SK-N-SH (cell line): ENCODE measurements around the gene ESF1. TPM values are rescaled to one million over a fixed set of nuclear protein-coding genes. Genes with fewer than 3 reads are reported as not detected.
"Not testable (repeated sequence)": the region's sequence is repeated elsewhere in the genome, so short reads cannot be mapped to it uniquely, and the experiment has no call there.

Experiments used
- CTCF ChIA-PET: fragments of 300-600, 350-600 bp; formaldehyde crosslinking; extraction: SDS; loops from one replicate; lab custom pipeline; 2021; lab: Yijun Ruan, JAX
- POLR2A ChIA-PET: fragments of 350-600 bp; sonication (Branson Sonifier 250); formaldehyde crosslinking; extraction: SDS; loops from one replicate; lab custom pipeline; 2020; ENCODE audit warnings: antibody characterized with exemption, inconsistent platforms; lab: Yijun Ruan, JAX
- DNase-seq: peaks from one replicate; pipeline ENCODE4 v3.0.0; 2012
- H2AFZ ChIP-seq: fragments of 200-600 bp; sonication (generic); 2 replicates; pipeline ENCODE4 v1.8.1; 2016; ENCODE audit warnings: antibody characterized with exemption, mild to moderate bottlenecking, low read depth
- H3F3A ChIP-seq: fragments of 200-600 bp; sonication (generic); replicated peaks from 2 replicates; pipeline ENCODE3; 2016; ENCODE audit warnings: antibody characterized with exemption, mild to moderate bottlenecking; ENCODE audit not compliant: insufficient read depth
- H3K27ac ChIP-seq, 2 experiments: fragments of 200-500 bp in 1 of 2; fragments of 200-600 bp in 1 of 2; sonication (Bioruptor generic) in 1 of 2; sonication (generic), shearing (Covaris generic) in 1 of 2; 2 replicates each; pipeline versions ENCODE4 v1.5.1 to v1.6.1; 2014 to 2016; ENCODE audit warnings: low read depth in 2 of 2, inconsistent platforms in 1 of 2, low read length in 1 of 2, mild to moderate bottlenecking in 1 of 2, mixed read lengths in 1 of 2
- H3K27me3 ChIP-seq: fragments of 200-600 bp; sonication (generic), shearing (Covaris generic); 2 replicates; pipeline ENCODE4 v1.6.1; 2016; ENCODE audit warnings: mixed run types; ENCODE audit not compliant: insufficient read depth
- H3K36me3 ChIP-seq, 2 experiments: fragments of 200-500 bp in 1 of 2; fragments of 200-600 bp in 1 of 2; sonication (Bioruptor generic) in 1 of 2; sonication (generic) in 1 of 2; replicated peaks in 1 of 2; 2 replicates each; pipeline versions ENCODE3 to v1.5.1; 2014 to 2016; ENCODE audit warnings: low read length in 1 of 2, mild to moderate bottlenecking in 1 of 2; ENCODE audit not compliant: insufficient read depth in 2 of 2, control insufficient read depth in 1 of 2
- H3K4me1 ChIP-seq, 2 experiments: fragments of 200-500 bp in 1 of 2; fragments of 200-600 bp in 1 of 2; sonication (Bioruptor generic) in 1 of 2; sonication (generic), shearing (Covaris generic) in 1 of 2; 2 replicates each; pipeline versions ENCODE4 v1.5.1 to v1.6.1; 2014 to 2016; ENCODE audit warnings: low read depth in 1 of 2, low read length in 1 of 2, mixed run types in 1 of 2; ENCODE audit not compliant: insufficient read depth in 2 of 2, control insufficient read depth in 1 of 2
- H3K4me2 ChIP-seq: fragments of 200-600 bp; sonication (generic), shearing (Covaris generic); 2 replicates; pipeline ENCODE4 v1.6.1; 2017; ENCODE audit warnings: mixed run types
- H3K4me3 ChIP-seq, 2 experiments: fragments of 200-500 bp in 1 of 2; fragments of 200-600 bp in 1 of 2; sonication (Bioruptor generic) in 1 of 2; sonication (generic), shearing (Covaris generic) in 1 of 2; 2 replicates each; pipeline versions ENCODE4 v1.5.1 to v1.8.1; 2014 to 2016; ENCODE audit warnings: low read depth in 2 of 2, inconsistent platforms in 1 of 2, low read length in 1 of 2, mild to moderate bottlenecking in 1 of 2, mixed read lengths in 1 of 2, moderate library complexity in 1 of 2
- H3K79me2 ChIP-seq: fragments of 200-600 bp; sonication (generic); 2 replicates; pipeline ENCODE4 v1.8.1; 2017; ENCODE audit warnings: mild to moderate bottlenecking; ENCODE audit not compliant: insufficient read depth
- H3K9ac ChIP-seq: fragments of 200-600 bp; sonication (generic); 2 replicates; pipeline ENCODE4 v1.6.1; 2017; ENCODE audit warnings: mixed run types
- H3K9me2 ChIP-seq: fragments of 200-600 bp; sonication (generic); 2 replicates; pipeline ENCODE4 v1.6.1; 2017; ENCODE audit warnings: mixed run types
- H3K9me3 ChIP-seq: fragments of 200-600 bp; sonication (generic); 2 replicates; pipeline ENCODE4 v1.6.1; 2017; ENCODE audit warnings: mixed run types, mild to moderate bottlenecking, moderate library complexity
- H4K20me1 ChIP-seq: fragments of 200-600 bp; sonication (generic); 2 replicates; pipeline ENCODE4 v1.6.1; 2017; ENCODE audit warnings: mild to moderate bottlenecking, mixed run types; ENCODE audit not compliant: insufficient read depth
- EP300 ChIP-seq, 2 experiments: IDR thresholded peaks; 2 replicates each; pipeline versions ENCODE4 v1.4.0 to v1.6.1; 2012; ENCODE audit warnings: borderline replicate concordance in 1 of 2, low read depth in 1 of 2, low read length in 1 of 2
- EZH2phosphoT487 ChIP-seq: fragments of 200-600 bp; sonication (generic); IDR thresholded peaks from 2 replicates; pipeline ENCODE4 v1.6.1; 2017; ENCODE audit warnings: low read depth, mixed run types, mild to moderate bottlenecking, antibody characterized with exemption, moderate library complexity, borderline replicate concordance
- FOXJ3 ChIP-seq: sonication (generic); formaldehyde crosslinking; IDR thresholded peaks from 2 replicates; pipeline ENCODE4 v1.5.1; 2020; ENCODE audit warnings: mild to moderate bottlenecking, missing genetic modification reagents
- FOXM1 ChIP-seq: IDR thresholded peaks from 2 replicates; pipeline ENCODE4 v1.4.0; 2012; ENCODE audit warnings: low read depth, mild to moderate bottlenecking
- MXI1 ChIP-seq: IDR thresholded peaks from 2 replicates; pipeline ENCODE4 v1.6.1; 2012; ENCODE audit warnings: mild to moderate bottlenecking, low read depth, low read length, improper control_type of control experiment
- NFIC ChIP-seq: IDR thresholded peaks from 2 replicates; pipeline ENCODE4 v1.4.0; 2012; ENCODE audit warnings: borderline replicate concordance
- NRF1 ChIP-seq: IDR thresholded peaks from 2 replicates; pipeline ENCODE4 v1.6.1; 2012; ENCODE audit warnings: low read depth, mild to moderate bottlenecking, low read length
- RAD21 ChIP-seq: IDR thresholded peaks from 2 replicates; pipeline ENCODE4 v1.6.1; 2012; ENCODE audit warnings: mild to moderate bottlenecking, low read length
- RXRA ChIP-seq: IDR thresholded peaks from 2 replicates; pipeline ENCODE4 v1.4.0; 2012; ENCODE audit warnings: low read depth, mild to moderate bottlenecking, borderline replicate concordance
- SIN3A ChIP-seq: IDR thresholded peaks from 2 replicates; pipeline ENCODE4 v1.6.1; 2012; ENCODE audit warnings: low read depth, mild to moderate bottlenecking, low read length, moderate library complexity, borderline replicate concordance
- TCF12 ChIP-seq: IDR thresholded peaks from 2 replicates; pipeline ENCODE4 v1.4.0; 2012
- YY1 ChIP-seq: IDR thresholded peaks from 2 replicates; pipeline ENCODE4 v1.4.0; 2012; ENCODE audit warnings: low read depth, mild to moderate bottlenecking
- WGBS: methylation state at CpG from one replicate; pipeline ENCODE4 v1.1.6; 2017; ENCODE audit warnings: low lambda C conversion rate; 5-methylcytosine and 5-hydroxymethylcytosine counted together
- polyA plus RNA-seq, 3 experiments: library from polyadenylated mRNA; depleted of rRNA; stranded (reverse); fragments of >200 nt; gene quantifications; 2 replicates each; pipeline ENCODE4 v1.2.3, GENCODE V29; 2012
- TF ChIP-seq, protein P1 (sequence below): fragments of 150-350 bp; IDR thresholded peaks from 2 replicates; pipeline ENCODE4 v1.6.1; 2016; ENCODE audit warnings: mild to moderate bottlenecking, low read depth, low read length
- TF ChIP-seq, protein P2 (sequence below): IDR thresholded peaks from 2 replicates; pipeline ENCODE4 v1.6.1; 2012; ENCODE audit warnings: mild to moderate bottlenecking, low read depth, low read length, moderate library complexity
- TF ChIP-seq, protein P3 (sequence below): fragments of 150-350 bp; IDR thresholded peaks from 2 replicates; pipeline ENCODE4 v1.6.1; 2017; ENCODE audit warnings: antibody characterized with exemption, low read length, low read depth, borderline replicate concordance
- TF ChIP-seq, protein P4 (sequence below): IDR thresholded peaks from 2 replicates; pipeline ENCODE4 v1.4.0; 2012; ENCODE audit warnings: low read depth
- TF ChIP-seq, protein P5 (sequence below): IDR thresholded peaks from 2 replicates; pipeline ENCODE4 v1.4.0; 2012; ENCODE audit warnings: low read depth, borderline replicate concordance
- TF ChIP-seq, protein P6 (sequence below): fragments of 200-600 bp; sonication (generic); IDR thresholded peaks from 2 replicates; pipeline ENCODE4 v1.6.1; 2017; ENCODE audit warnings: antibody characterized with exemption, mild to moderate bottlenecking, moderate library complexity

ESF1 gene
- polyA plus RNA-seq, 1 of the 3 experiments (the other 2 are of a cell fraction): 1.4 TPM

DNA sequence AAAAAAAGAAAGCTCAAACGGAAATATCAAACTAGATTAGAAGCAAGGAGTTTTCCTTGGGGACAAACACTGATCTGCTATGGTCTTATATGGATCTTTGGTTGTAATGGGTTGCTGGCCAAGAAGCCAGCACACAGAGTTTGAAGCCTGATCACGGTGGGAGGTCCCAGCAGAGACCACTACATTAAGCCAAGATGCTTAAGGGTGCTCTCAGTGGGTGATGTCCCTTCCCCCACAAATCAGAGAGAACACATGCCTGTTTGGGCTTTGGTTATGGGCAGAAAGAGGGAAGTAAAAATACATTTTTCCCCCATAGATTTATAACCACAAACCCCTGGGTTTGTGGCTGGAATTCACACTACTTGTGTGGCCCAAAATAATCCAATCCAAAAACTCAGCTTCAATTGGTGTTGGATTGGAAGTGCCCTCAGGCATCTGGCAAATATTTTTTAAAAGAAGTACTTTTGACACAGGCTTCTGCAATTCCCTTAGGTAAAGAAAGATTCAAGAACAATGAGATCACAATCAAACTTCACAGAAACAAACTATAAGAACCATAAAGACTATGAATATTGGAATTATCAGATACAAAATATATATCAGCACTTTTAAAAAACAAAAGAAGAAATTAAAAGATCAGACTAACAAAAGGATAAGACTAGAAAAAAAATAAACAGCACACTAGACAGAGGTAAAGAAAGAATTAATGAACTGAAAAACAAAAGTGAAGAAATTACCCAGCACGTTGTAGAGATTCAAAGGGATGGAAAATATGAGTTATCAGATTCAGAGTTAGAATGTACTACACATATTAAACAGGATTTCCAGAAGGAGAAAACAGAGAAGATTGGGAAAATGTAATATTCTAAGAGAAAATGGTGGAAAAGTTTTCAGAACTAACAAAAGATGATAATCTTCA, 44.7 kb downstream of the ESF1 start:
- POLR2A ChIA-PET: no interaction called here
- CTCF ChIA-PET: no interaction called here
- TF ChIP-seq, protein P1, sequence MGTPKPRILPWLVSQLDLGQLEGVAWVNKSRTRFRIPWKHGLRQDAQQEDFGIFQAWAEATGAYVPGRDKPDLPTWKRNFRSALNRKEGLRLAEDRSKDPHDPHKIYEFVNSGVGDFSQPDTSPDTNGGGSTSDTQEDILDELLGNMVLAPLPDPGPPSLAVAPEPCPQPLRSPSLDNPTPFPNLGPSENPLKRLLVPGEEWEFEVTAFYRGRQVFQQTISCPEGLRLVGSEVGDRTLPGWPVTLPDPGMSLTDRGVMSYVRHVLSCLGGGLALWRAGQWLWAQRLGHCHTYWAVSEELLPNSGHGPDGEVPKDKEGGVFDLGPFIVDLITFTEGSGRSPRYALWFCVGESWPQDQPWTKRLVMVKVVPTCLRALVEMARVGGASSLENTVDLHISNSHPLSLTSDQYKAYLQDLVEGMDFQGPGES: no peak
- TF ChIP-seq, protein P2, sequence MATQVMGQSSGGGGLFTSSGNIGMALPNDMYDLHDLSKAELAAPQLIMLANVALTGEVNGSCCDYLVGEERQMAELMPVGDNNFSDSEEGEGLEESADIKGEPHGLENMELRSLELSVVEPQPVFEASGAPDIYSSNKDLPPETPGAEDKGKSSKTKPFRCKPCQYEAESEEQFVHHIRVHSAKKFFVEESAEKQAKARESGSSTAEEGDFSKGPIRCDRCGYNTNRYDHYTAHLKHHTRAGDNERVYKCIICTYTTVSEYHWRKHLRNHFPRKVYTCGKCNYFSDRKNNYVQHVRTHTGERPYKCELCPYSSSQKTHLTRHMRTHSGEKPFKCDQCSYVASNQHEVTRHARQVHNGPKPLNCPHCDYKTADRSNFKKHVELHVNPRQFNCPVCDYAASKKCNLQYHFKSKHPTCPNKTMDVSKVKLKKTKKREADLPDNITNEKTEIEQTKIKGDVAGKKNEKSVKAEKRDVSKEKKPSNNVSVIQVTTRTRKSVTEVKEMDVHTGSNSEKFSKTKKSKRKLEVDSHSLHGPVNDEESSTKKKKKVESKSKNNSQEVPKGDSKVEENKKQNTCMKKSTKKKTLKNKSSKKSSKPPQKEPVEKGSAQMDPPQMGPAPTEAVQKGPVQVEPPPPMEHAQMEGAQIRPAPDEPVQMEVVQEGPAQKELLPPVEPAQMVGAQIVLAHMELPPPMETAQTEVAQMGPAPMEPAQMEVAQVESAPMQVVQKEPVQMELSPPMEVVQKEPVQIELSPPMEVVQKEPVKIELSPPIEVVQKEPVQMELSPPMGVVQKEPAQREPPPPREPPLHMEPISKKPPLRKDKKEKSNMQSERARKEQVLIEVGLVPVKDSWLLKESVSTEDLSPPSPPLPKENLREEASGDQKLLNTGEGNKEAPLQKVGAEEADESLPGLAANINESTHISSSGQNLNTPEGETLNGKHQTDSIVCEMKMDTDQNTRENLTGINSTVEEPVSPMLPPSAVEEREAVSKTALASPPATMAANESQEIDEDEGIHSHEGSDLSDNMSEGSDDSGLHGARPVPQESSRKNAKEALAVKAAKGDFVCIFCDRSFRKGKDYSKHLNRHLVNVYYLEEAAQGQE: no peak
- TF ChIP-seq TCF12 (no peak), MXI1 (no peak), SIN3A (no peak), RXRA (no peak), NRF1 (no peak), RAD21 (no peak), EP300 (IDR thresholded peaks at IDR 0.05; ENCODE audit: borderline replicate concordance in 1 of 2, low read depth in 1 of 2, low read length in 1 of 2) (no peak), YY1 (no peak), FOXM1 (no peak), NFIC (no peak), FOXJ3 (no peak), EZH2phosphoT487 (no peak)
- TF ChIP-seq, protein P3, sequence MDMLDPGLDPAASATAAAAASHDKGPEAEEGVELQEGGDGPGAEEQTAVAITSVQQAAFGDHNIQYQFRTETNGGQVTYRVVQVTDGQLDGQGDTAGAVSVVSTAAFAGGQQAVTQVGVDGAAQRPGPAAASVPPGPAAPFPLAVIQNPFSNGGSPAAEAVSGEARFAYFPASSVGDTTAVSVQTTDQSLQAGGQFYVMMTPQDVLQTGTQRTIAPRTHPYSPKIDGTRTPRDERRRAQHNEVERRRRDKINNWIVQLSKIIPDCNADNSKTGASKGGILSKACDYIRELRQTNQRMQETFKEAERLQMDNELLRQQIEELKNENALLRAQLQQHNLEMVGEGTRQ: no peak
- TF ChIP-seq, protein P4, sequence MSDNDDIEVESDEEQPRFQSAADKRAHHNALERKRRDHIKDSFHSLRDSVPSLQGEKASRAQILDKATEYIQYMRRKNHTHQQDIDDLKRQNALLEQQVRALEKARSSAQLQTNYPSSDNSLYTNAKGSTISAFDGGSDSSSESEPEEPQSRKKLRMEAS: no peak
- TF ChIP-seq, protein P5, sequence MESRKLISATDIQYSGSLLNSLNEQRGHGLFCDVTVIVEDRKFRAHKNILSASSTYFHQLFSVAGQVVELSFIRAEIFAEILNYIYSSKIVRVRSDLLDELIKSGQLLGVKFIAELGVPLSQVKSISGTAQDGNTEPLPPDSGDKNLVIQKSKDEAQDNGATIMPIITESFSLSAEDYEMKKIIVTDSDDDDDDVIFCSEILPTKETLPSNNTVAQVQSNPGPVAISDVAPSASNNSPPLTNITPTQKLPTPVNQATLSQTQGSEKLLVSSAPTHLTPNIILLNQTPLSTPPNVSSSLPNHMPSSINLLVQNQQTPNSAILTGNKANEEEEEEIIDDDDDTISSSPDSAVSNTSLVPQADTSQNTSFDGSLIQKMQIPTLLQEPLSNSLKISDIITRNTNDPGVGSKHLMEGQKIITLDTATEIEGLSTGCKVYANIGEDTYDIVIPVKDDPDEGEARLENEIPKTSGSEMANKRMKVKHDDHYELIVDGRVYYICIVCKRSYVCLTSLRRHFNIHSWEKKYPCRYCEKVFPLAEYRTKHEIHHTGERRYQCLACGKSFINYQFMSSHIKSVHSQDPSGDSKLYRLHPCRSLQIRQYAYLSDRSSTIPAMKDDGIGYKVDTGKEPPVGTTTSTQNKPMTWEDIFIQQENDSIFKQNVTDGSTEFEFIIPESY: no peak
- TF ChIP-seq, protein P6, sequence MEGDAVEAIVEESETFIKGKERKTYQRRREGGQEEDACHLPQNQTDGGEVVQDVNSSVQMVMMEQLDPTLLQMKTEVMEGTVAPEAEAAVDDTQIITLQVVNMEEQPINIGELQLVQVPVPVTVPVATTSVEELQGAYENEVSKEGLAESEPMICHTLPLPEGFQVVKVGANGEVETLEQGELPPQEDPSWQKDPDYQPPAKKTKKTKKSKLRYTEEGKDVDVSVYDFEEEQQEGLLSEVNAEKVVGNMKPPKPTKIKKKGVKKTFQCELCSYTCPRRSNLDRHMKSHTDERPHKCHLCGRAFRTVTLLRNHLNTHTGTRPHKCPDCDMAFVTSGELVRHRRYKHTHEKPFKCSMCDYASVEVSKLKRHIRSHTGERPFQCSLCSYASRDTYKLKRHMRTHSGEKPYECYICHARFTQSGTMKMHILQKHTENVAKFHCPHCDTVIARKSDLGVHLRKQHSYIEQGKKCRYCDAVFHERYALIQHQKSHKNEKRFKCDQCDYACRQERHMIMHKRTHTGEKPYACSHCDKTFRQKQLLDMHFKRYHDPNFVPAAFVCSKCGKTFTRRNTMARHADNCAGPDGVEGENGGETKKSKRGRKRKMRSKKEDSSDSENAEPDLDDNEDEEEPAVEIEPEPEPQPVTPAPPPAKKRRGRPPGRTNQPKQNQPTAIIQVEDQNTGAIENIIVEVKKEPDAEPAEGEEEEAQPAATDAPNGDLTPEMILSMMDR: no peak
- Histone ChIP-seq H3K27ac (no peak overlapping the region), H3K9me3 (no peaks in the 10 kb centered on the region), H3K4me2 (no peak overlapping the region), H2AFZ (no peak overlapping the region), H4K20me1 (no peaks in the 10 kb centered on the region), H3F3A (peaks cover 3% of the 10 kb centered on the region), H3K27me3 (no peaks in the 10 kb centered on the region), H3K36me3 (peaks cover 31 to 42% of the 10 kb centered on the region in 2 experiments), H3K79me2 (no peaks in the 10 kb centered on the region), H3K9ac (no peak overlapping the region), H3K4me3 (no peak overlapping the region), H3K9me2 (no peaks in the 10 kb centered on the region), H3K4me1 (no peaks in the 10 kb centered on the region)
- 92% methylated on average over 3 of the region's 3 CpGs for WGBS
- no peak for DNase-seq

DNA sequence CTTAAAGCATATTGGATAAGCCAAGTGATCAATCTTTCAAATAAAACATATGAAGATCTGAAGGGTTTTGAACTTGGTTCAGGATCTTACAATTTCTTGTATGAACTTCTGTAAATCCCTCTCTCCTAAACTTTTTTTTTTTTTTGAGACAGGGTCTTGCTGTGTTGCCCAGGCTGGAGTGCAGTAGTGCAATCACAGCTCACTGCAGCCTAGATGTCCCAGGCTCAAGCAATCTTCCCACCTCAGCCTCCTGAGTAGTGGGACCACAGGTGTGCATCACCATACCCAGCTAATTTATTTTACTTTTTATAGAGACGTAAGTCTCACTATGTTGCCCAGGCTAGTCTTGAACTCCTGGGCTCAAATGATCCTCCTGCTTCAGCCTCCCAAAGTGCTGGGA, 46.5 kb downstream of the ESF1 start:
- POLR2A ChIA-PET, H3K9me3 ChIP-seq, H4K20me1 ChIP-seq, DNase-seq, H3K4me2 ChIP-seq, H3K27me3 ChIP-seq, H3K4me1 ChIP-seq, H3K9me2 ChIP-seq, H2AFZ ChIP-seq, H3K27ac ChIP-seq, CTCF ChIA-PET, H3K4me3 ChIP-seq, H3K79me2 ChIP-seq, H3K9ac ChIP-seq, H3F3A ChIP-seq: not testable (repeated sequence)
- 100% methylated on average over 1 of the region's 1 CpG for WGBS
- H3K36me3 ChIP-seq: peaks cover 38 to 46% of the 10 kb centered on the region in 2 experiments
